Liver (tissue), 9 donors: Measurements from ENCODE around the gene SLC35F4. TPM values are rescaled to one million over a fixed set of nuclear protein-coding genes. Genes with fewer than 3 reads are reported as not detected.

ENCODE experiments used
- DNase-seq: peaks from one replicate; pipeline ENCODE4 v3.0.0-alpha.2; 2017; ENCODE audit warnings: low spot score
- H3K27ac ChIP-seq, 2 donors: one replicate each; pipeline ENCODE4 v1.7.0; 2013; ENCODE audit warnings: inconsistent platforms in 2 of 2, low read length in 2 of 2, control low read depth in 1 of 2, low read depth in 1 of 2, mild to moderate bottlenecking in 1 of 2
- H3K27me3 ChIP-seq, 4 donors: one replicate each; pipeline versions ENCODE4 v1.6.1 to v1.7.0; 2013; ENCODE audit warnings: low read length in 3 of 4, inconsistent platforms in 1 of 4, mild to moderate bottlenecking in 1 of 4, moderate library complexity in 1 of 4; ENCODE audit not compliant: control insufficient read depth in 4 of 4, insufficient read depth in 4 of 4
- H3K36me3 ChIP-seq, 4 donors: one replicate each; pipeline versions ENCODE4 v1.6.1 to v1.7.0; 2013; ENCODE audit warnings: low read length in 3 of 4, mild to moderate bottlenecking in 3 of 4, low read depth in 1 of 4, moderate library complexity in 1 of 4; ENCODE audit not compliant: control insufficient read depth in 4 of 4, insufficient read depth in 3 of 4
- H3K4me1 ChIP-seq, 4 donors: one replicate each; pipeline versions ENCODE4 v1.6.1 to v1.7.0; 2013; ENCODE audit warnings: low read length in 3 of 4, mild to moderate bottlenecking in 3 of 4, moderate library complexity in 1 of 4; ENCODE audit not compliant: control insufficient read depth in 4 of 4, insufficient read depth in 4 of 4
- H3K4me3 ChIP-seq, 3 donors: one replicate each; pipeline versions ENCODE4 v1.6.1 to v1.7.0; 2013; ENCODE audit warnings: low read length in 3 of 3, control low read depth in 1 of 3, low read depth in 1 of 3, mild to moderate bottlenecking in 1 of 3
- H3K9ac ChIP-seq, 2 donors: one replicate each; pipeline ENCODE4 v1.7.0; 2013; ENCODE audit warnings: low read length in 2 of 2, mild to moderate bottlenecking in 2 of 2, moderate library complexity in 2 of 2, control low read depth in 1 of 2, low read depth in 1 of 2
- H3K9me3 ChIP-seq, 4 donors: one replicate each; pipeline versions ENCODE4 v1.6.1 to v1.7.0; 2013; ENCODE audit warnings: low read length in 3 of 4; ENCODE audit not compliant: control insufficient read depth in 4 of 4
- ATF3 ChIP-seq: IDR thresholded peaks from 2 replicates; pipeline ENCODE4 v1.6.1; 2016; ENCODE audit warnings: antibody characterized with exemption
- CTCF ChIP-seq: fragments of 150-350 bp; IDR thresholded peaks from 2 replicates; pipeline ENCODE4 v1.5.1; 2017; ENCODE audit warnings: improper control_type of control experiment, low read depth, low read length; ENCODE audit not compliant: missing input control
- FOXA2 ChIP-seq: IDR thresholded peaks from 2 replicates; pipeline ENCODE4 v1.6.1; 2016; ENCODE audit warnings: antibody characterized with exemption
- JUND ChIP-seq, 2 donors: IDR thresholded peaks; 2 replicates each; pipeline ENCODE4 v1.6.1; 2016; ENCODE audit warnings: antibody characterized with exemption in 2 of 2
- MAX ChIP-seq: IDR thresholded peaks from 2 replicates; pipeline ENCODE4 v1.6.1; 2016; ENCODE audit warnings: antibody characterized with exemption
- RAD21 ChIP-seq, 2 donors: IDR thresholded peaks; 2 replicates each; pipeline ENCODE4 v1.6.1; 2016; ENCODE audit warnings: antibody characterized with exemption in 2 of 2, mild to moderate bottlenecking in 2 of 2
- REST ChIP-seq: IDR thresholded peaks from 2 replicates; pipeline ENCODE4 v1.6.1; 2016; ENCODE audit warnings: antibody characterized with exemption, mild to moderate bottlenecking
- SP1 ChIP-seq: IDR thresholded peaks from 2 replicates; pipeline ENCODE4 v1.6.1; 2018; ENCODE audit warnings: antibody characterized with exemption, mild to moderate bottlenecking
- TAF1 ChIP-seq: conservative IDR thresholded peaks from 2 replicates; pipeline ENCODE4 v1.6.1; 2016; ENCODE audit warnings: antibody characterized with exemption, mild to moderate bottlenecking
- YY1 ChIP-seq: IDR thresholded peaks from 2 replicates; pipeline ENCODE4 v1.6.1; 2016; ENCODE audit warnings: antibody characterized with exemption, mild to moderate bottlenecking
- ZBTB33 ChIP-seq: IDR thresholded peaks from 2 replicates; pipeline ENCODE4 v1.6.1; 2016; ENCODE audit warnings: antibody characterized with exemption
- WGBS: extraction: QIAGEN DNeasy Blood & Tissue Kit; methylation state at CpG from one replicate; pipeline ENCODE4 v1.1.7; 2013; 5-methylcytosine and 5-hydroxymethylcytosine counted together
- polyA plus RNA-seq, 2 donors: library from polyadenylated mRNA; stranded (reverse) in 1 of 2; unstranded in 1 of 2; fragments of 200-250 nt in 1 of 2; fragments of >200 nt in 1 of 2; fragmentation: Nextera tagmentation in 1 of 2; extraction: Ambion mirVana in 1 of 2; gene quantifications; one replicate each; pipeline versions ENCODE4 v1.2.1 to v1.2.3, GENCODE V29; 2013 to 2015
- total RNA-seq, 2 donors: library from RNA; depleted of rRNA; stranded (reverse); fragments of >200 nt; gene quantifications; one replicate each; pipeline ENCODE4 v1.2.3, GENCODE V29; 2014
- donor health status: healthy.
- donor health status: healthy.
- donor health status: healthy.
- donor health status: healthy.
- donor health status: healthy.

SLC35F4 gene
- total and polyA plus RNA-seq, 4 donors: not detected

- DNase-seq: no peak
- H3K4me1 ChIP-seq: no peaks in the 10 kb centered on the region
- no peak overlapping the region for H3K4me3 ChIP-seq
- no peaks in the 10 kb centered on the region for H3K9me3 ChIP-seq
- no peak overlapping the region for H3K27ac ChIP-seq
- 11% methylated on average over 5 of the region's 5 CpGs for WGBS
- no peak overlapping the region for H3K9ac ChIP-seq
- H3K36me3 ChIP-seq: no peaks in the 10 kb centered on the region
- TF ChIP-seq RAD21 (IDR thresholded peaks at IDR 0.05): no peak
- peaks cover 0 to 3% (median 0%) of the 10 kb centered on the region in 4 donors for H3K27me3 ChIP-seq
Observed at GRCh38 chr14:57831981-57832380, 33.9 kb downstream of the SLC35F4 start.

- 58% methylated on average over 2 of the region's 2 CpGs for WGBS
- TF ChIP-seq MAX (no peak), ZBTB33 (no peak), TAF1 (no peak), SP1 (no peak), FOXA2 (no peak), JUND (IDR thresholded peaks at IDR 0.05) (no peak), CTCF (no peak), REST (no peak), YY1 (no peak), ATF3 (no peak)
Observed at GRCh38 chr14:57828713-57829112, 37.2 kb downstream of the SLC35F4 start.

More at GRCh38 chr14:57828713-57829112, 37.2 kb downstream of the SLC35F4 start:
- H3K36me3 ChIP-seq: no peaks in the 10 kb centered on the region
- H3K9me3 ChIP-seq: no peaks in the 10 kb centered on the region
- H3K4me1 ChIP-seq: no peaks in the 10 kb centered on the region
- no peak for DNase-seq
- no peak overlapping the region for H3K27ac ChIP-seq
- no peak overlapping the region for H3K4me3 ChIP-seq
- no peaks in the 10 kb centered on the region for H3K27me3 ChIP-seq
- H3K9ac ChIP-seq: no peak overlapping the region
